ENCODE results near the gene MOB2. TPM values are rescaled to one million over a fixed set of nuclear protein-coding genes. Genes with fewer than 3 reads are reported as not detected.

MOB2 gene
- polyA plus RNA-seq, 1 experiment: 61.3 TPM

DNA sequence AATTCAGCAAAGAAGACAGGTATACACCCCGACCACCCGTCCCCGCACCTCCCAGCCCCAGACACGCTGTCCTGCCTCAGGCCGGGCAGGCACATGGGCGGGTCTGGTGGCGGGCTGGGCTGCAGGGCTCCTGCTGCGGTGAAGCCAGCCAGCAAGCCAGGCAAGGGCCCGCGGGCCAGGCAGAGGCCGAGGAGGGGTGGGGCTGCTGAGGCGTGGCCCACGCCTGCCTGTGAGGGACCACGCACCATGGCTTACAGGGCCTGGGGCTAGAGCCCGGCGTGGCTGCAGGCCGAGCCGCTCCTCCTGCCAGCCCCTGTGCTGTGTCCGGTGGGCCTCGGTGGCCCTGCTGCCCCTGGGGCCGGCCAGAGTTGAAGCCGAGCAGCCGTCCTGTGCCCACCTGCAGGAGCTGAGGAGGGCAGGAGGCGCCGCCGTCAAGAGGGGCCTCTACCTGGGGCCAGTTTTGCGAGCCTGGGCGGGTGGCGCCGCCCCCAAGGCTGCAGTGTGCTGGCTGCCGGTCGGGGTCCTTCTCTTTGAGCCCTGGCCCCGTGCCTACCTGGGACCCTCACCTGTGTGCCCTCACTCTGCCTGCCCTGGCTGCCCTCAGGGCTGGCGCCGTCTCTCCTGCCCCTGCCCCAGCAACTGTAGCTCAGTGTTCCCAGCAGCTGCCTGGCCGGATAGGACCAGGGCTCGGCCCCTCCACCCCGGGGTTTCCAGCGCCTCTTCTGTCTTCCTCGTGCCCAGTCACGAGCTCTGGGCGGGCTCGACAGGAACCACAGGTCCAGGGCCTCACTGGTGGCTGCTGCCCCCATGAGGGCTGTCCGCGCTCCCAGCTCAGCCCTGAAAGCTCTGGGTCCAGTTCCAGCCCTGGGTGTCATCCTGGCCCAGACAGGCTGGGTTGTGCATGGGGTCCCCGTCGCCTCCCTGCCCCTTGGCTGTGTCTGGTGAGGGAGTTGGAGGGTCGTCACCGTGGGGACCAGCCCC is 38.4 kb downstream of the MOB2 start:
- CTCF ChIA-PET: no interaction called here
- H3K4me3 ChIP-seq (ENCODE audit: low read depth, low read length): no peak overlapping the region
- DNase-seq (ENCODE audit: low read depth): no peak
- POLR2A ChIA-PET: no interaction called here
- TF ChIP-seq, protein P1, sequence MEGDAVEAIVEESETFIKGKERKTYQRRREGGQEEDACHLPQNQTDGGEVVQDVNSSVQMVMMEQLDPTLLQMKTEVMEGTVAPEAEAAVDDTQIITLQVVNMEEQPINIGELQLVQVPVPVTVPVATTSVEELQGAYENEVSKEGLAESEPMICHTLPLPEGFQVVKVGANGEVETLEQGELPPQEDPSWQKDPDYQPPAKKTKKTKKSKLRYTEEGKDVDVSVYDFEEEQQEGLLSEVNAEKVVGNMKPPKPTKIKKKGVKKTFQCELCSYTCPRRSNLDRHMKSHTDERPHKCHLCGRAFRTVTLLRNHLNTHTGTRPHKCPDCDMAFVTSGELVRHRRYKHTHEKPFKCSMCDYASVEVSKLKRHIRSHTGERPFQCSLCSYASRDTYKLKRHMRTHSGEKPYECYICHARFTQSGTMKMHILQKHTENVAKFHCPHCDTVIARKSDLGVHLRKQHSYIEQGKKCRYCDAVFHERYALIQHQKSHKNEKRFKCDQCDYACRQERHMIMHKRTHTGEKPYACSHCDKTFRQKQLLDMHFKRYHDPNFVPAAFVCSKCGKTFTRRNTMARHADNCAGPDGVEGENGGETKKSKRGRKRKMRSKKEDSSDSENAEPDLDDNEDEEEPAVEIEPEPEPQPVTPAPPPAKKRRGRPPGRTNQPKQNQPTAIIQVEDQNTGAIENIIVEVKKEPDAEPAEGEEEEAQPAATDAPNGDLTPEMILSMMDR (IDR thresholded peaks at IDR 0.05; ENCODE audit: insufficient read depth, low read depth, low read length): no peak
- H3K36me3 ChIP-seq (ENCODE audit: control insufficient read depth, insufficient read depth, low read length): no peaks in the 10 kb centered on the region
- no peaks in the 10 kb centered on the region for H3K27me3 ChIP-seq (ENCODE audit: control insufficient read depth, insufficient read depth, low read length)

DNA sequence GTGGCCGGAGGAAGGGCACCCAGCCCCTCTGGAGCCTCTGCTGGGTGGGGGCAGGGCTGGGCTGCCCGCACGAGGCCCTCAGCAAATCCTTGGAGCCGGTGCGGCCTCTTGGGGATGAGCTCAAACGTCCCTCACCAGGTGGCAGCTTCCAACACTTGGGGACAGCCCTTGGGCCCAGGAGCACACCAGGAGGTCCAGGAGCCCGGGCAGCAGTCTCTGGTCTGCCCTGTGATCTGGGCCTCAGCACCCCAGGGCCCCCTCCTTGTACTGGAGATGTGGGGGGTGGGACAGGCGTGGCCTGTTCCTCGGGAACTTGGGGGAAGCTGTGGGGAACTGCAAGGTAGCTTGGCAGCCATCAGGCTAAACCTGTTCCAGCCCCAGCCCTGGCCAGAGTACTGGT is 40.0 kb downstream of the MOB2 start:
- Histone ChIP-seq H3K36me3 (ENCODE audit: control insufficient read depth, insufficient read depth, low read length) (no peaks in the 10 kb centered on the region), H3K4me3 (ENCODE audit: low read depth, low read length) (no peak overlapping the region), H3K27me3 (ENCODE audit: control insufficient read depth, insufficient read depth, low read length) (no peaks in the 10 kb centered on the region)
- ChIA-PET CTCF (no interaction called here), POLR2A (no interaction called here)
- TF ChIP-seq, protein P1 (IDR thresholded peaks at IDR 0.05; ENCODE audit: insufficient read depth, low read depth, low read length): no peak
- DNase-seq (ENCODE audit: low read depth): no peak

DNA sequence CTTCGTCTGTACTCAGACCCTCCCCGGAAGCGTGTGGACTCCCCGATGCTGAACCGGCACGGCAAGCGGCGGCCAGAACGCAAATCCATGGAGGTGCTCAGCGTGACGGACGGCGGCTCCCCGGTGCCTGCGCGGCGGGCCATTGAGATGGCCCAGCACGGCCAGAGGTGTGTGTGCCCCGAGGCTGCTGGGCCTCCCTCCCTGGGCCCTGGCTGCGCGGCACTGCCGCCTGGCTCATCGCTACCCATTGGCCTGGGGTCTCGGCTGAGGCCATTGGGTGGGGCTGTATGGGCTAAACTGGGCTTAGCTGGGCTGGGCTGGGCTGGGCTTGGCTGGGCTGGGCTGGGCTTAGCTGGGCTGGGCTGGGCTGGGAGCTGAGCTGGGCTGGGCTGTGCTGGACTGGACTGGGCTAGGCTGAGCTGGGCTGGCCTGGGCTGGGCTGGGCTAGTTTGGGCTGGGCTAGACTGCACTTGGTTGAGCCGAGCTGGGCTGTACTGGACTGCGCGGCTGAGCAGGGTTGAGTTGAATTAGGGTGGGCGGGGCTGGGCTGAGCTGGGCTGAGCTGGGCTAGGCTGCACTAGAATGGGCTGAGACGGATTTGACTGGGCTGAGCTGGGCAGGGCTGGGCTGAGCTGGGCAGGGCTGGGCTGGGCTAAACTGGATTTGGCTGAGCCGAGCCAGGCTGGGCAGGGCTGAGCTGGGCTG is 40.7 kb downstream of the MOB2 start:
- CTCF ChIA-PET: no interaction called here
- no peak overlapping the region for H3K4me3 ChIP-seq (ENCODE audit: low read depth, low read length)
- POLR2A ChIA-PET: no interaction called here
- H3K36me3 ChIP-seq (ENCODE audit: control insufficient read depth, insufficient read depth, low read length): no peaks in the 10 kb centered on the region
- no peak for DNase-seq (ENCODE audit: low read depth)
- TF ChIP-seq, protein P1 (IDR thresholded peaks at IDR 0.05; ENCODE audit: insufficient read depth, low read depth, low read length): no peak
- H3K27me3 ChIP-seq (ENCODE audit: control insufficient read depth, insufficient read depth, low read length): no peaks in the 10 kb centered on the region

DNA sequence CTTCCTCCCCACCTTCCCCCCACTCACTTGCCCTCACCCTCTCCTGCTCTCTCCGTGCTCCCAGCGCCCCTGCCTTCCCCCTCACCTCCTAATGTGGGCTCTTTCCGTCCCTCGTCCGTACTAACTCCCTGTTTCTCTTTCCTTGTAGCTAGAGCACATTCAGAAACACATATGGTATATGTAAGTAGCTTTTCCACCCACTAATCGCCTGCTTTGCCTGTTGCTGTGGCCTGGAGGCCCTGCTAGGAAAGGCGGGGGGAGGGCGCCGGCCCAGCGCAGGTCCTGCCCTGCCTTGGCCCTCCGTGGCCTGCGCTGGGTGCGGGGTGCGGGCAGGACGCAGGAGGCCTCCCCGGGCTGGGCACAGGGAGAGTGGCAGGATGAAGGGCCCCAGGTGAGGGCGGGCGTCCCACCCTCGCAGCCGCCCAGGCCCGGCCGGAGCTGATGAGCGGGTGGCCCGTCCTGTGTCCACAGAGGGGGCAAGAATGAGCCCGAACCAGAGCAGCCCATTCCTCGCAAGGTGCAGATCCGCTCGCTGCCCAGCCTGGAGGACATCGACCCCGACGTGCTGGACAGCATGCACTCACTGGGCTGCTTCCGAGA is 41.7 kb downstream of the MOB2 start:
- Histone ChIP-seq H3K27me3 (ENCODE audit: control insufficient read depth, insufficient read depth, low read length) (no peaks in the 10 kb centered on the region), H3K36me3 (ENCODE audit: control insufficient read depth, insufficient read depth, low read length) (no peaks in the 10 kb centered on the region), H3K4me3 (ENCODE audit: low read depth, low read length) (no peak overlapping the region)
- DNase-seq (ENCODE audit: low read depth): no peak
- ChIA-PET POLR2A (no interaction called here), CTCF (no interaction called here)
- TF ChIP-seq, protein P1 (IDR thresholded peaks at IDR 0.05; ENCODE audit: insufficient read depth, low read depth, low read length): no peak

DNA sequence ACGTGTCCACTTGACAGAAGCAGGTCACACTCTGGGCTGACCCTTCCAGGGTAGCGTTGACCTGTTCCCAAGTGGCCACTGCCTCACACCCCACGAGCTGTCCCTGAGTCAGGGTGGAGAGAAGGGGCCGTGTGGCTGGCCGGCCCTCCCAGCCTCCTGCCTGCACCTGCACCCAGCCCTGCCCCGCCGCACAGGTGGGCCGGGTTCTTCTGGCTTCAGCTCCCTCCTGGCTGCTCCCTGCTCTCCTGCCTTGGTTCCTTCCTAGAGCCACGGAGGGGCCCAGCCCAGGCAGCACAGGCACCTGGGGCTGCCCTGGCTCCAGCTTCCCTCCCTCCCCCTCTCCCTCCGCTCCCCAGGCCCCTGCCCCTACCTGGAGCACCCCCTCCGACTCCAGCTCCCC is 42.3 kb downstream of the MOB2 start:
- Histone ChIP-seq H3K4me3 (ENCODE audit: low read depth, low read length) (no peak overlapping the region), H3K36me3 (ENCODE audit: control insufficient read depth, insufficient read depth, low read length) (no peaks in the 10 kb centered on the region), H3K27me3 (ENCODE audit: control insufficient read depth, insufficient read depth, low read length) (no peaks in the 10 kb centered on the region)
- CTCF ChIA-PET: no interaction called here
- POLR2A ChIA-PET: no interaction called here
- DNase-seq (ENCODE audit: low read depth): no peak
- TF ChIP-seq, protein P1 (IDR thresholded peaks at IDR 0.05; ENCODE audit: insufficient read depth, low read depth, low read length): no peak

All from BJ (cell line).